NCI-H146 treated with DMSO at 0.1 percent for 48 hours (cell line): Measurements from ENCODE around the gene VWDE.
"Not testable (repeated sequence)": the region's sequence is repeated elsewhere in the genome, so short reads cannot be mapped to it uniquely, and the experiment has no call there.

Source experiments
- DNase-seq: peaks from one replicate; lab custom pipeline; 2025; ENCODE audit not compliant: unreplicated experiment; lab: John Stamatoyannopoulos, UW

VWDE gene

GRCh38 chr7:12403287-12404181 is at the start of gene VWDE:
Gene VWDE, minus strand, starts transcription at chr7:12403865. Its CDS starts 149 bp downstream, at chr7:12403716.
- DNase-seq: peak; percentile 91

- not testable (repeated sequence) for DNase-seq
These were observed 49.5 kb upstream of the VWDE start for GRCh38 chr7:12453136-12453535.

GRCh38 chr7:12450615-12451014 is 47.0 kb upstream of the VWDE start:
- no peak for DNase-seq

GRCh38 chr7:12444785-12445184 is 41.1 kb upstream of the VWDE start:
- DNase-seq: no peak

GRCh38 chr7:12440229-12440628 is 36.6 kb upstream of the VWDE start:
- DNase-seq: no peak

GRCh38 chr7:12436896-12437535 is 33.4 kb upstream of the VWDE start:
- DNase-seq: peak; percentile 82

- DNase-seq: no peak
These were observed 32.5 kb upstream of the VWDE start for GRCh38 chr7:12436126-12436525.

GRCh38 chr7:12434012-12434642 is 30.5 kb upstream of the VWDE start:
- DNase-seq: peak; percentile 21

- no peak for DNase-seq
These were observed 28.4 kb upstream of the VWDE start for GRCh38 chr7:12431886-12432556.

GRCh38 chr7:12425311-12425710 is 21.6 kb upstream of the VWDE start:
- no peak for DNase-seq

- no peak for DNase-seq
These were observed 20.5 kb upstream of the VWDE start for GRCh38 chr7:12423997-12424745.

GRCh38 chr7:12423355-12423996 is 19.8 kb upstream of the VWDE start:
- DNase-seq: no peak

- no peak for DNase-seq
These were observed 19.1 kb upstream of the VWDE start for GRCh38 chr7:12422554-12423320.

- no peak for DNase-seq
These were observed 14.8 kb upstream of the VWDE start for GRCh38 chr7:12418452-12418851.

GRCh38 chr7:12415072-12415471 is 11.4 kb upstream of the VWDE start:
- DNase-seq: no peak

GRCh38 chr7:12412407-12412806 is 8.7 kb upstream of the VWDE start:
- DNase-seq: no peak

GRCh38 chr7:12410523-12410922 is 6.9 kb upstream of the VWDE start:
- DNase-seq: no peak

- DNase-seq: no peak
These were observed 5.5 kb upstream of the VWDE start for GRCh38 chr7:12409097-12409711.

GRCh38 chr7:12407652-12408051 is 4.0 kb upstream of the VWDE start:
- DNase-seq: not testable (repeated sequence)
